GM10266 (cell line): Measurements from ENCODE around the gene NSRP1.
"Not testable (repeated sequence)": the region's sequence is repeated elsewhere in the genome, so short reads cannot be mapped to it uniquely, and the experiment has no call there.

Experiments
- DNase-seq: peaks from one replicate; pipeline ENCODE4 v3.0.0; 2012; ENCODE audit errors: extremely low spot score
- TF ChIP-seq, protein P1 (sequence below): IDR thresholded peaks from 2 replicates; pipeline ENCODE4 v1.5.1; 2012; ENCODE audit warnings: mild to moderate bottlenecking, low read depth; ENCODE audit not compliant: control insufficient read depth, insufficient read depth; ENCODE audit errors: missing control alignments

The NSRP1 gene

DNA sequence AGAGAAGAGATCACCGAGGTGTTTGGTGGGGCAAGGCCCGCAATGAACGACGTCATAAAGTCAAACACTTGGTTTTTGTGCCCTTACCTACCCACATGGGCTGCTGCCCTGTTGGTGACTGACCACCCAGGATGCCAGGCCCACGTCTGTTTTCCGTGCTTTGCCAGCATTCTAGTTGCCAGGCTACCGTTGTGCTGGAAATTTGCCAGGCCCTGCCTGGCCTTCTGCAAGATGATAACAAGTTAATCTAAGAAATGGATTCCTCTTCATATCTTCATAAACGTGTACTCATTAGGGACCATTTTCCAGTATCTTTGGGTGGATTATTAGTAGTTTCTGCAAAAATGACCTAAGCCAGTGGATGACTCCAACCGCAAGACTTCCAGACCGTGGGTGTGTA, 83.5 kb downstream of the NSRP1 start:
- no peak for DNase-seq
- TF ChIP-seq, protein P1, sequence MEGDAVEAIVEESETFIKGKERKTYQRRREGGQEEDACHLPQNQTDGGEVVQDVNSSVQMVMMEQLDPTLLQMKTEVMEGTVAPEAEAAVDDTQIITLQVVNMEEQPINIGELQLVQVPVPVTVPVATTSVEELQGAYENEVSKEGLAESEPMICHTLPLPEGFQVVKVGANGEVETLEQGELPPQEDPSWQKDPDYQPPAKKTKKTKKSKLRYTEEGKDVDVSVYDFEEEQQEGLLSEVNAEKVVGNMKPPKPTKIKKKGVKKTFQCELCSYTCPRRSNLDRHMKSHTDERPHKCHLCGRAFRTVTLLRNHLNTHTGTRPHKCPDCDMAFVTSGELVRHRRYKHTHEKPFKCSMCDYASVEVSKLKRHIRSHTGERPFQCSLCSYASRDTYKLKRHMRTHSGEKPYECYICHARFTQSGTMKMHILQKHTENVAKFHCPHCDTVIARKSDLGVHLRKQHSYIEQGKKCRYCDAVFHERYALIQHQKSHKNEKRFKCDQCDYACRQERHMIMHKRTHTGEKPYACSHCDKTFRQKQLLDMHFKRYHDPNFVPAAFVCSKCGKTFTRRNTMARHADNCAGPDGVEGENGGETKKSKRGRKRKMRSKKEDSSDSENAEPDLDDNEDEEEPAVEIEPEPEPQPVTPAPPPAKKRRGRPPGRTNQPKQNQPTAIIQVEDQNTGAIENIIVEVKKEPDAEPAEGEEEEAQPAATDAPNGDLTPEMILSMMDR, result no peak

DNA sequence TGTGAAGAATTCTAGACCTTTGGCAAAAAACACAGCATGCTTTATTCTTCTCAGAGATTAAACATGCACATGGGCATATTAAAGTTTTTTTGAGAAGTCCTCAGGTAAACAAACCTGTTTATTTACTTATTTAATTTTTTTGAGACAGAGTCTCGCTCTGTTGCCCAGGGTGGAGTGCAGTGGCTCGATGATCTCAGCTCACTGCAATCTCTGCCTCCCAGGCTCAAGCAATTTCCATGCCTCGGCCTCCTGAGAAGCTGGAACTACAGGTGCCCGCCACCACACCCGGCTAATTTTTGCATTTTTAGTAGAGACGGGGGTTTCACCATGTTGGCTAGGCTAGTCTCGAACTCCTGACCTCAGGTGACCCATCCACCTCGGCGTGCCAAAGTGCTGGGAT, 84.0 kb downstream of the NSRP1 start:
- not testable (repeated sequence) for DNase-seq

DNA sequence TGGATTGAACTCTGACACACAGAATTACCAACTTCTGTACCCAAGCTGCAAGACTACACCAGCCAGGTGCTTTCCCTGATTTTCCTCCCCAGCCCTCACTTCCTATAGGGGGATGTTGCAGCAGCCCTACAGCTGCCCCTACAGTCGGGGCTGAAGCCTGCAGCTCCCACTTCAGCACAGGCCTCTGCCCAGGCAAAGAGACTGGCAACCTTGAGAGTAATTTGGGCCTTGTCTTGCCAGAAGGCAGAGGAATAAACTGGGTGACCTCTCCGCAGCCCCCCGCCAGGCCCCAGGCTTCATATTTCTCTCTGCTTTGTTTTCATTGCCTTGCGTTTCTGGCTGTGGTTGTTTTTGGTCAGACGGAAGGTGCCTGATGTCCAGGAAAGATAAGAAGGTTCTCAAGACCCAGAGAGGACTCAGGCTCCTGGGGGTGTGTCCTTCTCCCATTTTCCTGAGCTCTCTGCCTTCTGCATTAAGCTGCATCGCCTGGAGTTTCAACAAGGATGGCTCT, 86.9 kb downstream of the NSRP1 start:
- TF ChIP-seq, protein P1, result peak; percentile 12
- no peak for DNase-seq

DNA sequence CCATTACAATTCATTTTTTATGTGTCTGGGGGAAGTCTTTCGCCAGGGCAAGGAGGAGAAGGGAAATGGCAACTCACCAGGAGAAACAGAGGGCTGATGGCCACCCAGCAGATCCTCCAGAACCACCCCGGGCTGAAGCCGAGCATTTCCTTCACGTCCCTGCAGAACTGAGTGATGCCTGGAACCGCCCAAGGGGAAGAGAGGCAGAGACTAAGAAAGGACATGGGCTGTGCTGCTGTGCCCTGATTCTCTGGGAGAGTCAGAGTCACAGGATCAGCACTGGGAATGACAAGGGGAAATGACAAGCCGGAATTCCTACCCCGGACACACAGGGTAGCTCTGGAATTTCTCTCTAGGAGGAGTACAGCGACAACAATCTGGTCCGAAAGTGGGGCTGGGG, 91.0 kb downstream of the NSRP1 start:
- TF ChIP-seq, protein P1, result no peak

DNA sequence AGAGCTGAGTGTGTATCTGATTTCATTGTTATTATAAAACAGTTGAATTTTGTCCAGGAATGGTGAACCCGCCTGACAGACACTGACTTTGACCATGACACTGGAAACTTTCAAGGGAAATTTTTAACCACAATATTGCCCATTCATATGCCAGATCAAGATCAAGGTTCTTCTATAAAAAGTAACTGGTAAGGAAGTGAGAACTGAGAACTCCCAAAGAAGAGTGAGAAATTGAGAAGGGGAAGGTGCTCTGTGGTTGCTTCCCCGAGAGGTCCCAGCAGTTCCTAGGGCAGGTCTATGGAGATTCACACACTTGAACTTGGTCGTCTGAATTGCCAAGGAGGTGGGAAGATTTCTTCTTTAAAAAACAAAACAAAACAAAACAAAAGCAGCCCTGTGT, 91.6 kb downstream of the NSRP1 start:
- TF ChIP-seq, protein P1, result no peak
- no peak for DNase-seq

More for the DNA sequence above, 91.0 kb downstream of the NSRP1 start:
- no peak for DNase-seq

DNA sequence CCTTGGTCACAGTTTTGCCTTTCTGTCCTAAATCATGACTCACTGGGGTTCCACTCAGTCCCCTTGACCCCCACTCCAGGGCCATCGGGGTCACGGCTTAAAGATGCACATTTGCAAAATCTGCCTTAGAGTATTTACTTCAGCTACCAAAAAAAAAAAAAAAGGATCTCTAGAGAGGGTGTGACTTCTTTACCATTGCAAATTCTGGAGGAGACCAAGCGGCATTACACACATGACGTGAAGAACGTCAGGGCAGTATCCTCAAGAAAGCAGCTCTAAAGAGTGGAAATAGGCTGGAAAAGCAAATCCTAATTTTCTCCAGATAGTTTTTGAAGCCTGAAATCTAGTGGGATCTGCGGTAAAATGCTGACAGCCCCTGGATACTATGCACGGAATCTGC, 93.3 kb downstream of the NSRP1 start:
- DNase-seq, result no peak
- TF ChIP-seq, protein P1, result no peak

DNA sequence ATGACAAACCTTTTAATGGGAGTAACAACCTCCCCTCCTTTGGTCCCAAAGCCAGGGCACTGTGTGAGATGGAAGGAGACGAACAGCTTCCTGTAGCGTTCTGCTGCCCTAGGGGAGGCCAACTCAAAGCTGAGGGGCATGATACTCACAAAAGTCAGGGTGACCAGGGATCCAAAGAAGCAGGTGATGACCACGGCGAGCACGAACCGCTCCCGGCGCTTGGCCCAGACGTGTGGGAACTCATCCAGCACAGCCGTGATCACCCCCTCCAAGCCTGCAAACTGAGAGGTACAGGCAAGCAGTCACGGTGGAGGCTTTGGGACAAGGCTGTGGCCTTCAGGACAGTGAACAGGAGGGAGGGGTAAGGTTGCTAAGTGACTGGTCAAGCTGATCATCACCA, 93.8 kb downstream of the NSRP1 start:
- TF ChIP-seq, protein P1, result no peak
- no peak for DNase-seq

DNA sequence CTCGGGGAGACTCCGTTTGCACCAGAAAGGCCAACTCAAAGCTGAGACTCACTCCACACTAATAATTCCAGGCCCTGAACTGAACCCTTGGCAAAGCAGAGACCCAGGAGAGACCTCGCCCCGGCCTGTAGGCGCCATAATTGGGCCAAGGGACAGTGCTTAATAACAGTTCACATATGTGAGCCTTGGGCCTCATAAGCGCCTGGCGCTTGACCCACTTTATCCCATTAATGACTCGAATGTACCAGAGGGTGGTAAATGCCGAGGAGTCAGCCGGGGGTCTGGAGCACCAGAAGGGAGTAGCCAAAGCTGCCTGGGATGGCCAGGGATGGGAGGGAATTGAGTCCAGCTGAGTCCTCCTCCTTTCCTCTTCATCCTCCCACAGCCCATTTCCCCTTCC, 94.3 kb downstream of the NSRP1 start:
- no peak for DNase-seq
- TF ChIP-seq, protein P1, result no peak
